A549 (cell line): ENCODE data around the gene GMDS. TPM values are rescaled to one million over a fixed set of nuclear protein-coding genes. Genes with fewer than 3 reads are reported as not detected.

Source experiments
- ATAC-seq, 2 experiments: fragments of 200-7000 bp in 1 of 2; fragments of >200 bp in 1 of 2; cut with Nextera tagmentation in 1 of 2; cut with Tn5 transposase in 1 of 2; 3 replicates each; pipeline versions ENCODE4 v1.8.0 to v1.9.1; 2018 to 2020; ENCODE audit warnings: mild to moderate bottlenecking in 1 of 2, moderate library complexity in 1 of 2
- CTCF ChIA-PET: fragments of 300-600 bp; sonication (Branson Sonifier 250); formaldehyde crosslinking; extraction: SDS; loops from one replicate; lab custom pipeline; 2021; ENCODE audit warnings: antibody characterized with exemption, inconsistent platforms; lab: Yijun Ruan, JAX
- POLR2A ChIA-PET: fragments of 350-600 bp; formaldehyde crosslinking; extraction: SDS; loops from one replicate; lab custom pipeline; 2021; ENCODE audit warnings: antibody characterized with exemption, inconsistent platforms; lab: Yijun Ruan, JAX
- DNase-seq, 2 experiments: peaks; one replicate each; pipeline versions ENCODE4 v3.0.0 to v3.0.0-alpha.2; 2011 to 2016; ENCODE audit warnings: low read depth in 1 of 2, low spot score in 1 of 2
- FAIRE-seq: peaks from 2 replicates; lab custom pipeline; 2011; peaks lifted over from hg19 to GRCh38; lab: Jason Lieb, UNC
- H3K27ac ChIP-seq, 2 experiments: fragments of >200 bp; sonication (Bioruptor Twin); formaldehyde crosslinking; 3 replicates each; pipeline ENCODE4 v1.5.1; 2016 to 2017
- H3K4me1 ChIP-seq: fragments of >200 bp; sonication (Bioruptor Twin); formaldehyde crosslinking; 3 replicates; pipeline ENCODE4 v1.6.1; 2016
- H3K4me2 ChIP-seq: fragments of >200 bp; sonication (Bioruptor Twin); formaldehyde crosslinking; 3 replicates; pipeline ENCODE4 v1.6.1; 2016
- H3K4me3 ChIP-seq: fragments of >200 bp; sonication (Bioruptor Twin); formaldehyde crosslinking; 3 replicates; pipeline ENCODE4 v1.5.1; 2016
- H3K9me3 ChIP-seq: fragments of >200 bp; sonication (Bioruptor Twin); formaldehyde crosslinking; 3 replicates; pipeline ENCODE4 v1.6.1; 2016
- BCL3 ChIP-seq: fragments of >200 bp; sonication (Bioruptor Twin); formaldehyde crosslinking; IDR thresholded peaks from 3 replicates; pipeline ENCODE4 v1.6.1; 2016
- BHLHE40 ChIP-seq: IDR thresholded peaks from 2 replicates; pipeline ENCODE4 v1.6.1; 2012; ENCODE audit warnings: low read depth, low read length, inconsistent platforms
- GATA3 ChIP-seq: IDR thresholded peaks from 2 replicates; pipeline ENCODE4 v1.6.1; 2012; ENCODE audit warnings: borderline replicate concordance
- HMGXB4 ChIP-seq: fragments of 250-450 bp; sonication (Bioruptor Pico); IDR thresholded peaks from 2 replicates; pipeline ENCODE4 v1.5.0; 2021; ENCODE audit warnings: mild to moderate bottlenecking, moderate library complexity, borderline replicate concordance
- JUNB ChIP-seq: fragments of >200 bp; sonication (Bioruptor Twin); formaldehyde crosslinking; IDR thresholded peaks from 2 replicates; pipeline ENCODE4 v1.6.1; 2016
- KDM1A ChIP-seq: fragments of 200-600 bp; sonication (generic); IDR thresholded peaks from 2 replicates; pipeline ENCODE4 v1.6.1; 2016; ENCODE audit warnings: low read depth, mild to moderate bottlenecking
- KDM5A ChIP-seq: fragments of 200-600 bp; sonication (generic); IDR thresholded peaks from 2 replicates; pipeline ENCODE4 v1.6.1; 2016; ENCODE audit warnings: antibody characterized with exemption, mild to moderate bottlenecking
- MAFK ChIP-seq: fragments of 450-650 bp; IDR thresholded peaks from 2 replicates; pipeline ENCODE4 v1.6.1; 2014; ENCODE audit not compliant: partially characterized antibody
- MAZ ChIP-seq: fragments of 150-350 bp; IDR thresholded peaks from 2 replicates; pipeline ENCODE4 v1.6.1; 2014; ENCODE audit warnings: antibody characterized with exemption, low read depth, low read length, borderline replicate concordance
- NFE2L2 ChIP-seq: fragments of 150-350 bp; conservative IDR thresholded peaks from 2 replicates; pipeline ENCODE4 v1.6.1; 2014; ENCODE audit warnings: low read length
- RARB ChIP-seq: fragments of 250-450 bp; sonication (Bioruptor Pico); IDR thresholded peaks from 2 replicates; pipeline ENCODE4 v1.8.0; 2021; ENCODE audit warnings: mild to moderate bottlenecking, moderate library complexity
- ZNF302 ChIP-seq: fragments of 250-450 bp; sonication (Bioruptor Pico); IDR thresholded peaks from 2 replicates; pipeline ENCODE4 v1.9.0; 2021; ENCODE audit warnings: inconsistent platforms, mild to moderate bottlenecking, moderate library complexity
- ZSCAN20 ChIP-seq: fragments of 250-450 bp; sonication (Bioruptor Pico); IDR thresholded peaks from 2 replicates; pipeline ENCODE4 v1.8.0; 2022; ENCODE audit warnings: mild to moderate bottlenecking, moderate library complexity
- WGBS: methylation state at CpG from one replicate; pipeline ENCODE4 v1.1.6; 2017; ENCODE audit errors: missing lambda C conversion rate; 5-methylcytosine and 5-hydroxymethylcytosine counted together
- polyA plus RNA-seq, 4 experiments: library from polyadenylated mRNA; depleted of rRNA in 3 of 4; stranded (reverse); fragments of >200 nt; fragmentation: RNase III in 1 of 4; extraction: RNeasy Plus Mini Kit Qiagen cat#74134 plus additional on column Dnase treatment in 1 of 4; gene quantifications; 2 replicates in 3 of 4; 3 replicates in 1 of 4; pipeline ENCODE4 v1.2.3, GENCODE V29; 2011 to 2017
- TF ChIP-seq, protein P1 (sequence below): fragments of >200 bp; sonication (Bioruptor Twin); formaldehyde crosslinking; IDR thresholded peaks from 3 replicates; pipeline ENCODE4 v1.5.1; 2016

The GMDS gene
- polyA plus RNA-seq, 2 of the 4 experiments (the other 2 are of a cell fraction) = 9.9 to 12.4 TPM

GRCh38 chr6:2175825-2176224, 69.6 kb downstream of the GMDS start (continued):
- TF ChIP-seq KDM5A = no peak
- TF ChIP-seq, protein P1, sequence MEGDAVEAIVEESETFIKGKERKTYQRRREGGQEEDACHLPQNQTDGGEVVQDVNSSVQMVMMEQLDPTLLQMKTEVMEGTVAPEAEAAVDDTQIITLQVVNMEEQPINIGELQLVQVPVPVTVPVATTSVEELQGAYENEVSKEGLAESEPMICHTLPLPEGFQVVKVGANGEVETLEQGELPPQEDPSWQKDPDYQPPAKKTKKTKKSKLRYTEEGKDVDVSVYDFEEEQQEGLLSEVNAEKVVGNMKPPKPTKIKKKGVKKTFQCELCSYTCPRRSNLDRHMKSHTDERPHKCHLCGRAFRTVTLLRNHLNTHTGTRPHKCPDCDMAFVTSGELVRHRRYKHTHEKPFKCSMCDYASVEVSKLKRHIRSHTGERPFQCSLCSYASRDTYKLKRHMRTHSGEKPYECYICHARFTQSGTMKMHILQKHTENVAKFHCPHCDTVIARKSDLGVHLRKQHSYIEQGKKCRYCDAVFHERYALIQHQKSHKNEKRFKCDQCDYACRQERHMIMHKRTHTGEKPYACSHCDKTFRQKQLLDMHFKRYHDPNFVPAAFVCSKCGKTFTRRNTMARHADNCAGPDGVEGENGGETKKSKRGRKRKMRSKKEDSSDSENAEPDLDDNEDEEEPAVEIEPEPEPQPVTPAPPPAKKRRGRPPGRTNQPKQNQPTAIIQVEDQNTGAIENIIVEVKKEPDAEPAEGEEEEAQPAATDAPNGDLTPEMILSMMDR = no peak
- TF ChIP-seq, all 56 proteins: peak for 0

GRCh38 chr6:2173203-2173961, 72.0 kb downstream of the GMDS start:
- no peak for FAIRE-seq
- no peak for TF ChIP-seq BCL3
- no peak for TF ChIP-seq MAFK
- TF ChIP-seq, protein P1 = no peak
- no peak for TF ChIP-seq ZSCAN20 (CRISPR knock-in tag)
- no peak for TF ChIP-seq NFE2L2
- no peak for TF ChIP-seq ZNF302 (CRISPR knock-in tag)
- no peak for TF ChIP-seq JUNB
- no peak for TF ChIP-seq RARB
- TF ChIP-seq BHLHE40 = no peak
- TF ChIP-seq GATA3 = no peak
- TF ChIP-seq KDM1A = no peak
- no peak for TF ChIP-seq MAZ
- no peak for TF ChIP-seq HMGXB4 (CRISPR knock-in tag)

GRCh38 chr6:2171728-2172127, 73.7 kb downstream of the GMDS start:
- Histone ChIP-seq H3K4me1 (peaks cover 12% of the 10 kb centered on the region), H3K4me2 (no peak overlapping the region), H3K9me3 (no peaks in the 10 kb centered on the region), H3K27ac (no peak overlapping the region), H3K4me3 (no peak overlapping the region)
- CTCF ChIA-PET = no interaction called here
- WGBS = 86% methylated on average over 5 of the region's 5 CpGs
- no peak for FAIRE-seq
- DNase-seq = no peak
- TF ChIP-seq MAFK = no peak
- no peak for ATAC-seq
- POLR2A ChIA-PET = no interaction called here

More at GRCh38 chr6:2173203-2173961, 72.0 kb downstream of the GMDS start:
- CTCF ChIA-PET = no interaction called here
- Histone ChIP-seq H3K4me2 (no peak overlapping the region), H3K4me1 (0 out of 3 replicates have a peak, but pooled peaks cover 2% of the 10 kb centered on the region), H3K27ac (no peak overlapping the region), H3K9me3 (no peaks in the 10 kb centered on the region), H3K4me3 (no peak overlapping the region)
- no peak for DNase-seq
- ATAC-seq = no peak
- POLR2A ChIA-PET = no interaction called here
- 92% methylated on average over 4 of the region's 4 CpGs for WGBS
